GM18519 (cell line): ENCODE data around the gene CFAP68.
A peak's percentile ranks its signal among the peaks of the same experiment; 100 is the strongest.
"Not testable (repeated sequence)": the region's sequence is repeated elsewhere in the genome, so short reads cannot be mapped to it uniquely, and the experiment has no call there.

Source experiments
- ATAC-seq: cut with Tn5 transposase; IDR thresholded peaks from one replicate; pipeline ENCODE4 v1.9.1; 2021; ENCODE audit warnings: mild to moderate bottlenecking, moderate library complexity; ENCODE audit not compliant: unreplicated experiment, low FRiP score

Gene CFAP68

GRCh38 chr11:111916768-111917167, 37.4 kb downstream of the CFAP68 start:
- no peak for ATAC-seq

- no peak for ATAC-seq
Measured at GRCh38 chr11:111917312-111917711, 38.0 kb downstream of the CFAP68 start.

GRCh38 chr11:111917788-111918187, 38.4 kb downstream of the CFAP68 start:
- no peak for ATAC-seq

- ATAC-seq, result no peak
Measured at GRCh38 chr11:111918390-111919256, 39.3 kb downstream of the CFAP68 start, which contains the start of gene C11orf52. Gene C11orf52 (plus strand): TSS chr11:111918913. CDS start chr11:111918973, 60 bp downstream.

GRCh38 chr11:111920908-111921307, 41.6 kb downstream of the CFAP68 start:
- no peak for ATAC-seq

GRCh38 chr11:111921541-111922230, 42.3 kb downstream of the CFAP68 start:
- no peak for ATAC-seq

- ATAC-seq, result no peak
Measured at GRCh38 chr11:111922803-111923202, 43.5 kb downstream of the CFAP68 start.

GRCh38 chr11:111923351-111923788, 44.0 kb downstream of the CFAP68 start:
- no peak for ATAC-seq

- ATAC-seq, result no peak
Measured at GRCh38 chr11:111923951-111924350, 44.6 kb downstream of the CFAP68 start.

- ATAC-seq, result no peak
Measured at GRCh38 chr11:111925953-111926352, 46.6 kb downstream of the CFAP68 start.

- peak; percentile 87 for ATAC-seq
Measured at GRCh38 chr11:111926505-111927391, 47.4 kb downstream of the CFAP68 start.

- ATAC-seq, result no peak
Measured at GRCh38 chr11:111930472-111930871, 51.1 kb downstream of the CFAP68 start.

GRCh38 chr11:111932611-111932950, 53.2 kb downstream of the CFAP68 start:
- ATAC-seq, result no peak

GRCh38 chr11:111933176-111933575, 53.8 kb downstream of the CFAP68 start:
- not testable (repeated sequence) for ATAC-seq

- no peak for ATAC-seq
Measured at GRCh38 chr11:111933872-111934271, 54.5 kb downstream of the CFAP68 start.

GRCh38 chr11:111934306-111934705, 55.0 kb downstream of the CFAP68 start:
- no peak for ATAC-seq
